Prostate gland (tissue), 2 donors: Measurements from ENCODE around the gene PDE10A.

Source experiments
- CTCF ChIP-seq, 4 experiments: fragments of 200-600 bp in 2 of 4; fragments of 450-650 bp in 2 of 4; sonication (generic) in 2 of 4; IDR thresholded peaks; 1 replicate in 3 of 4; 2 replicates in 1 of 4; pipeline ENCODE4 v1.5.1; 2016 to 2019; ENCODE audit warnings: antibody characterized with exemption in 4 of 4, mild to moderate bottlenecking in 2 of 4, moderate library complexity in 2 of 4
- POLR2A ChIP-seq: fragments of 450-650 bp; IDR thresholded peaks from one replicate; pipeline ENCODE4 v1.6.1; 2016; ENCODE audit warnings: antibody characterized with exemption, mild to moderate bottlenecking

- no peak for TF ChIP-seq CTCF (IDR thresholded peaks at IDR 0.05)
- no peak for TF ChIP-seq POLR2A
These were observed 174.3 kb downstream of the PDE10A start for GRCh38 chr6:165488624-165489295.
